Smooth muscle cell (in vitro differentiated cells): ENCODE results near the gene MIX23. TPM values are rescaled to one million over a fixed set of nuclear protein-coding genes. Genes with fewer than 3 reads are reported as not detected.

Experiments used
- DNase-seq: peaks from one replicate; lab custom pipeline; 2025; ENCODE audit not compliant: unreplicated experiment; lab: John Stamatoyannopoulos, UW
- H2AFZ ChIP-seq: fragments of 200-600 bp; sonication (generic); 2 replicates; pipeline ENCODE4 v1.6.0; 2016; ENCODE audit warnings: antibody characterized with exemption, low read depth, mild to moderate bottlenecking
- H3F3A ChIP-seq: fragments of 200-600 bp; sonication (generic); 2 replicates; pipeline ENCODE4 v1.6.0; 2017; ENCODE audit warnings: antibody characterized with exemption, low read depth
- H3K27ac ChIP-seq: fragments of 200-600 bp; sonication (generic); 2 replicates; pipeline ENCODE4 v1.5.1; 2016; ENCODE audit warnings: low read depth, mild to moderate bottlenecking
- H3K27me3 ChIP-seq: fragments of 200-600 bp; sonication (generic); 2 replicates; pipeline ENCODE4 v1.6.1; 2016; ENCODE audit warnings: low read depth, mild to moderate bottlenecking
- H3K36me3 ChIP-seq: fragments of 200-600 bp; sonication (generic); 2 replicates; pipeline ENCODE4 v1.5.1; 2016; ENCODE audit warnings: low read depth
- H3K4me1 ChIP-seq: fragments of 200-600 bp; sonication (generic); 2 replicates; pipeline ENCODE4 v1.5.1; 2016; ENCODE audit warnings: low read depth
- H3K4me2 ChIP-seq: fragments of 200-600 bp; sonication (generic); 2 replicates; pipeline ENCODE4 v1.6.0; 2016; ENCODE audit warnings: mild to moderate bottlenecking
- H3K4me3 ChIP-seq: fragments of 200-600 bp; sonication (generic); 2 replicates; pipeline ENCODE4 v1.5.1; 2016; ENCODE audit warnings: mild to moderate bottlenecking
- H3K79me2 ChIP-seq: fragments of 200-600 bp; sonication (generic); 2 replicates; pipeline ENCODE4 v1.6.0; 2016; ENCODE audit warnings: low read depth, mild to moderate bottlenecking
- H3K9ac ChIP-seq: fragments of 200-600 bp; sonication (generic); 2 replicates; pipeline ENCODE4 v1.6.0; 2016; ENCODE audit warnings: low read depth
- H3K9me3 ChIP-seq: fragments of 200-600 bp; sonication (generic); replicated peaks from 2 replicates; pipeline ENCODE4 v1.5.1; 2016; ENCODE audit warnings: low read depth
- H4K20me1 ChIP-seq: fragments of 200-600 bp; sonication (generic); 2 replicates; pipeline ENCODE4 v1.6.0; 2016; ENCODE audit warnings: low read depth
- WGBS: methylation state at CpG from one replicate; pipeline ENCODE4 v1.1.7; 2016; ENCODE audit warnings: low lambda C conversion rate; 5-methylcytosine and 5-hydroxymethylcytosine counted together
- polyA plus RNA-seq: library from polyadenylated mRNA; unstranded; fragments of >200 nt; fragmentation: Nextera tagmentation; extraction: Ambion mirVana; gene quantifications from 2 replicates; pipeline ENCODE4 v1.2.1, GENCODE V29; 2016
- total RNA-seq: library from RNA; depleted of rRNA; stranded (reverse); fragments of >200 nt; gene quantifications from 2 replicates; pipeline ENCODE4 v1.2.3, GENCODE V29; 2014
- TF ChIP-seq, protein P1 (sequence below): fragments of 200-600 bp; sonication (generic); IDR thresholded peaks from 2 replicates; pipeline ENCODE4 v1.5.1; 2017; ENCODE audit warnings: borderline replicate concordance, mild to moderate bottlenecking, antibody characterized with exemption; ENCODE audit not compliant: insufficient read depth, poor library complexity, severe bottlenecking

Gene MIX23
- total and polyA plus RNA-seq, 2 experiments from 2014 or later: 43.4 to 48.8 TPM

DNA sequence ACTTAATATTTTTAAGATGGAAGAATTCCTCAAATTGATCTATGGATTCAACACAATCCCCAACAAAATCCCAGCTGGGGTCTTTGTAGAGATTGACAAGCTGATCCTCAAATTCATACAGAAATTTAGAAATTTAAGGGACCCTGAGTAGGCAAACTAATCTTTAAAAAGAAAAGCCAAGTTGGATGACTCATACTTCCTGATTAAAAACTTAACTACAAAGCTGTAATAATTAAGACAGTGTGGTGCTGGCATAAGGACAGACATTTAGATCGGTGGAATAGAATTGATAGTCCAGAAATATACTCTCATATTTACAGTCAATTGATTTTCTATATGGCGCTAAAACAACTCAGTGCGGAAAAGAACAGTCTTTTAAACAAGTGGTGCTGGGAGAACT lies 12.6 kb upstream of the MIX23 start:
- H3K4me1 ChIP-seq: peaks cover 22% of the 10 kb centered on the region
- H3K79me2 ChIP-seq: peaks cover 3% of the 10 kb centered on the region
- WGBS: 65% methylated on average over 3 of the region's 3 CpGs
- H3K27me3 ChIP-seq: no peaks in the 10 kb centered on the region
- no peak overlapping the region for H3K9ac ChIP-seq
- H3K27ac ChIP-seq: peak overlapping the region; percentile 87
- no peak for DNase-seq
- H3K9me3 ChIP-seq: no peaks in the 10 kb centered on the region
- no peak overlapping the region for H3K4me3 ChIP-seq
- TF ChIP-seq, protein P1, sequence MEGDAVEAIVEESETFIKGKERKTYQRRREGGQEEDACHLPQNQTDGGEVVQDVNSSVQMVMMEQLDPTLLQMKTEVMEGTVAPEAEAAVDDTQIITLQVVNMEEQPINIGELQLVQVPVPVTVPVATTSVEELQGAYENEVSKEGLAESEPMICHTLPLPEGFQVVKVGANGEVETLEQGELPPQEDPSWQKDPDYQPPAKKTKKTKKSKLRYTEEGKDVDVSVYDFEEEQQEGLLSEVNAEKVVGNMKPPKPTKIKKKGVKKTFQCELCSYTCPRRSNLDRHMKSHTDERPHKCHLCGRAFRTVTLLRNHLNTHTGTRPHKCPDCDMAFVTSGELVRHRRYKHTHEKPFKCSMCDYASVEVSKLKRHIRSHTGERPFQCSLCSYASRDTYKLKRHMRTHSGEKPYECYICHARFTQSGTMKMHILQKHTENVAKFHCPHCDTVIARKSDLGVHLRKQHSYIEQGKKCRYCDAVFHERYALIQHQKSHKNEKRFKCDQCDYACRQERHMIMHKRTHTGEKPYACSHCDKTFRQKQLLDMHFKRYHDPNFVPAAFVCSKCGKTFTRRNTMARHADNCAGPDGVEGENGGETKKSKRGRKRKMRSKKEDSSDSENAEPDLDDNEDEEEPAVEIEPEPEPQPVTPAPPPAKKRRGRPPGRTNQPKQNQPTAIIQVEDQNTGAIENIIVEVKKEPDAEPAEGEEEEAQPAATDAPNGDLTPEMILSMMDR: no peak
- H3F3A ChIP-seq: peaks cover 28% of the 10 kb centered on the region
- no peaks in the 10 kb centered on the region for H3K36me3 ChIP-seq
- H2AFZ ChIP-seq: no peak overlapping the region
- peaks cover 2% of the 10 kb centered on the region for H4K20me1 ChIP-seq
- H3K4me2 ChIP-seq: peak overlapping the region; percentile 13

DNA sequence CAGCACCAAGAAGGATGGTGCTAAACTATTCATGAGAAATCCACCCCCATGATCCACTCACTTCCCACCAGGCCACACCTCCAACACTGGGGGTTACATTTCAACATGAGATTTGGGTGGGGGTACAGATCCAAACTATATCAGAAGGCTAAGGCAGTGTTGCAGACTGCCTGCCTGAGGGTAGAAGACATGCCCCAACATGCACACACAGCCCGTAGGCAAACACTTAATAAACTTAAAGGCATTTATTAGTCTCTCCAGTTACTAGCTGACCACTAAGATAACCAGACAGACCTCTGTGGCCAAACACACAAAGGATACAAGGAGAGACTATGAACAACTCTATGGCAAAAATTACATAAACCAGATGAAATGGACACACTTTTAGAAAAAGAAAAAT lies 11.1 kb upstream of the MIX23 start:
- Histone ChIP-seq H3F3A (peaks cover 28% of the 10 kb centered on the region), H3K36me3 (no peaks in the 10 kb centered on the region), H3K4me3 (no peak overlapping the region), H3K79me2 (peaks cover 10% of the 10 kb centered on the region), H3K27ac (peak overlapping the region; percentile 87), H3K9me3 (no peaks in the 10 kb centered on the region), H4K20me1 (peaks cover 14% of the 10 kb centered on the region), H3K27me3 (no peaks in the 10 kb centered on the region), H2AFZ (peak overlapping the region; percentile 66), H3K4me2 (peak overlapping the region; percentile 13), H3K4me1 (peaks cover 22% of the 10 kb centered on the region), H3K9ac (peak overlapping the region; percentile 71)
- 0% methylated on average over 1 of the region's 1 CpG for WGBS
- TF ChIP-seq, protein P1: no peak
- no peak for DNase-seq

DNA sequence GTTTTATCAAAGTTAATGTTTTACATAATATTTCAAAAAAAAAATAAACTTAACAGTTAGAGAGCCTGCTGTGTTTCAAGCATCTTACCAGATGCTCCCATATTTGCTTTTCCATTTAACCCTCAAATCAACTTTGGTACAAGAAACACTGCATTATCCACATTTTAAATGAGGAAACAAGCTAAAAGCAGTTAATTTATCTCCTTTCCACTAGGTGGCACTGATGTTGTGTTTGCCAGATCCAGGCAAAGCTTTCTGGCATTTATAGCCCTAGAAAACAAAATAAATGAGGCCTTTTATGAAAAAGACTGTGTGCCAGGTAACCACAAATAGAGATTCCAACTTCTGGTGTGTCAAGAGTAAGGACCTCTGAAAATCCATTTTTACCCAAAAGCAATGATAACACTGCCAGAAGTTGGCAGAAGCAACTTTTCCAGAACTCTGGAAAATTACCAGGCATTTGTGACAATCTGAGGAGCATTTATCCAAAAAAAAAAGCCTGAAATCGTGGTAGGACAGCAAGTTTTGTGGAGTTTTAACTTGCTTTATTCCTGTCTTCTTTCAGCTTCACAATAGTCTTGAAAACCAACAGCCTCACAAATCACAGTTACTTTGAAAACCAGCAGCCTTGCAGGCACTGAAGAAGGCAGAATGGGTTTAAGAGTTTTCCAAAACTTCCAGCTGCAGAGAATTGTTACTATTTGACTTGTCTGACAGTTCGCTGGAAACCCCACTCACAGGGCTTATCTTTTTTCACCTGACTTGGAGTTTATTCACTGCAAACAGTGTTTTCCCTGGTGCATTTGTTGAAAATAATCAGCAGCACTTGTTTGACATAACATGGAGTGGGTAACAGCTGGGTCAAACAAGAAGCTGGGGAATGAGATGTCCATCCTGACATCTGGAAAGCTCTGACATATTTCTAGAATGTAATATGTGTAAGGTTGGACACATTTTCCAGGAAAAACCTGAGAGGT lies 10.1 kb upstream of the MIX23 start:
- no peaks in the 10 kb centered on the region for H3K36me3 ChIP-seq
- TF ChIP-seq, protein P1: peak; percentile 67
- H3K27me3 ChIP-seq: no peaks in the 10 kb centered on the region
- H3K9ac ChIP-seq: peak overlapping the region; percentile 71
- 52% methylated on average over 2 of the region's 2 CpGs for WGBS
- peaks cover 13% of the 10 kb centered on the region for H3K79me2 ChIP-seq
- no peak overlapping the region for H3K4me3 ChIP-seq
- peak overlapping the region; percentile 13 for H3K4me2 ChIP-seq
- peak overlapping the region; percentile 87 for H3K27ac ChIP-seq
- peaks cover 21% of the 10 kb centered on the region for H4K20me1 ChIP-seq
- no peaks in the 10 kb centered on the region for H3K9me3 ChIP-seq
- peaks cover 28% of the 10 kb centered on the region for H3F3A ChIP-seq
- H3K4me1 ChIP-seq: peaks cover 22% of the 10 kb centered on the region
- peak overlapping the region; percentile 66 for H2AFZ ChIP-seq
- DNase-seq: no peak
